HCT116 (cell line): Measurements from ENCODE around the gene GLA. TPM values are rescaled to one million over a fixed set of nuclear protein-coding genes. Genes with fewer than 3 reads are reported as not detected.

Source experiments
- ATAC-seq: fragments of 200-7000 bp; cut with Tn5 transposase; 2 replicates; pipeline ENCODE4 v1.9.1; 2020; ENCODE audit warnings: mild to moderate bottlenecking, moderate library complexity
- BruUV-seq: library from RNA; stranded (reverse); fragments of 400-500 nt; replicated peaks from 2 replicates; lab custom pipeline; 2021; lab: Mats Ljungman, UMichigan
- CTCF ChIA-PET: fragments of 300-600 bp; sonication (Branson Sonifier 250); formaldehyde crosslinking; loops from one replicate; lab custom pipeline; 2021; ENCODE audit warnings: antibody characterized with exemption; lab: Charles Lee
- POLR2A ChIA-PET: fragments of 300-600, 350-600 bp; sonication (Branson Sonifier 250); formaldehyde crosslinking; loops from one replicate; lab custom pipeline; 2021; ENCODE audit warnings: antibody characterized with exemption; lab: Charles Lee
- RAD21 ChIA-PET, 2 experiments: fragments of 300-600 bp; sonication (Branson Sonifier 250); formaldehyde crosslinking; loops; one replicate each; lab custom pipeline; 2023; ENCODE audit warnings: low total read pairs in 2 of 2; ENCODE audit not compliant: uncharacterized antibody in 2 of 2, unreplicated experiment in 2 of 2, low non-redundant PET in 1 of 2; lab: Charles Lee
- DNase-seq: peaks from one replicate; pipeline ENCODE4 v3.0.0-alpha.2; 2010; ENCODE audit warnings: low read depth, low spot score
- H2AFZ ChIP-seq: fragments of 200-600 bp; shearing (Covaris generic), sonication (generic); 2 replicates; pipeline ENCODE4 v1.6.1; 2017; ENCODE audit warnings: low read depth, mixed run types, mixed read lengths, antibody characterized with exemption, low read length; ENCODE audit not compliant: poor library complexity, severe bottlenecking
- H3K27ac ChIP-seq: 2 replicates; pipeline ENCODE4 v1.5.1; 2012; ENCODE audit warnings: low read depth, low read length
- H3K27me3 ChIP-seq: fragments of 200-600 bp; sonication (generic); 2 replicates; pipeline ENCODE4 v1.6.1; 2016; ENCODE audit warnings: mixed run types, low read length, mixed read lengths; ENCODE audit not compliant: insufficient read depth
- H3K36me3 ChIP-seq, 2 experiments: fragments of 200-500 bp in 1 of 2; fragments of 200-600 bp in 1 of 2; sonication (Bioruptor generic) in 1 of 2; sonication (generic) in 1 of 2; 2 replicates each; pipeline versions ENCODE4 v1.5.1 to v1.6.1; 2014 to 2016; ENCODE audit warnings: low read length in 2 of 2, inconsistent platforms in 1 of 2, mixed read lengths in 1 of 2, mixed run types in 1 of 2; ENCODE audit not compliant: insufficient read depth in 2 of 2, control insufficient read depth in 1 of 2
- H3K4me1 ChIP-seq, 2 experiments: fragments of 200-600 bp in 1 of 2; sonication (generic) in 1 of 2; 2 replicates each; pipeline versions ENCODE4 v1.5.1 to v1.6.1; 2012 to 2017; ENCODE audit warnings: low read length in 2 of 2, inconsistent platforms in 1 of 2, mild to moderate bottlenecking in 1 of 2, mixed read lengths in 1 of 2, mixed run types in 1 of 2, moderate library complexity in 1 of 2; ENCODE audit not compliant: insufficient read depth in 2 of 2, control insufficient read depth in 1 of 2
- H3K4me2 ChIP-seq: fragments of 200-600 bp; sonication (generic); 2 replicates; pipeline ENCODE4 v1.6.1; 2017; ENCODE audit warnings: mixed run types, low read length, mixed read lengths
- H3K4me3 ChIP-seq, 2 experiments: fragments of 200-600 bp in 1 of 2; sonication (generic) in 1 of 2; replicated peaks in 1 of 2; 2 replicates each; pipeline ENCODE4 v1.5.1; 2011 to 2016; ENCODE audit warnings: low read length in 2 of 2, control low read depth in 1 of 2, low read depth in 1 of 2, mild to moderate bottlenecking in 1 of 2, mixed read lengths in 1 of 2, mixed run types in 1 of 2
- H3K79me2 ChIP-seq: fragments of 200-600 bp; sonication (generic); 2 replicates; pipeline ENCODE4 v1.6.1; 2017; ENCODE audit warnings: mild to moderate bottlenecking, mixed run types, low read length, moderate library complexity, mixed read lengths; ENCODE audit not compliant: insufficient read depth
- H3K9ac ChIP-seq: fragments of 200-600 bp; sonication (generic); 2 replicates; pipeline ENCODE4 v1.6.1; 2016; ENCODE audit warnings: low read length, mixed read lengths
- H3K9me2 ChIP-seq: fragments of 200-600 bp; sonication (generic), shearing (Covaris generic); 2 replicates; pipeline ENCODE4 v1.6.1; 2017; ENCODE audit warnings: mixed run types, mild to moderate bottlenecking, moderate library complexity; ENCODE audit not compliant: insufficient read depth
- H3K9me3 ChIP-seq, 2 experiments: fragments of 200-500 bp in 1 of 2; fragments of 200-600 bp in 1 of 2; sonication (Bioruptor generic) in 1 of 2; sonication (generic) in 1 of 2; 2 replicates each; pipeline ENCODE4 v1.6.1; 2014 to 2017; ENCODE audit warnings: low read length in 2 of 2, mixed read lengths in 2 of 2, inconsistent platforms in 1 of 2, low read depth in 1 of 2, mild to moderate bottlenecking in 1 of 2, mixed run types in 1 of 2, moderate library complexity in 1 of 2; ENCODE audit not compliant: control insufficient read depth in 1 of 2, insufficient read depth in 1 of 2
- H4K20me1 ChIP-seq: fragments of 200-600 bp; sonication (generic), shearing (Covaris generic); 2 replicates; pipeline ENCODE4 v1.6.1; 2017; ENCODE audit warnings: mixed run types, mild to moderate bottlenecking, moderate library complexity; ENCODE audit not compliant: insufficient read depth
- CBX3 ChIP-seq: IDR thresholded peaks from 2 replicates; pipeline ENCODE4 v1.6.1; 2012; ENCODE audit warnings: low read depth
- CEBPB ChIP-seq: IDR thresholded peaks from 2 replicates; pipeline ENCODE4 v1.6.1; 2012; ENCODE audit warnings: low read depth
- ELF1 ChIP-seq: IDR thresholded peaks from 2 replicates; pipeline ENCODE4 v1.6.1; 2012; ENCODE audit warnings: low read depth, borderline replicate concordance
- EZH2 ChIP-seq: fragments of 200-600 bp; sonication (generic); IDR thresholded peaks from 2 replicates; pipeline ENCODE4 v1.6.1; 2017; ENCODE audit warnings: antibody characterized with exemption, mixed run types
- EZH2phosphoT487 ChIP-seq: fragments of 200-600 bp; IDR thresholded peaks from 2 replicates; pipeline ENCODE4 v1.6.1; 2018; ENCODE audit warnings: antibody characterized with exemption, borderline replicate concordance
- JUND ChIP-seq: IDR thresholded peaks from 2 replicates; pipeline ENCODE4 v1.6.1; 2012
- REST ChIP-seq: IDR thresholded peaks from 2 replicates; pipeline ENCODE4 v1.6.1; 2012; ENCODE audit warnings: low read depth
- ZBTB33 ChIP-seq: IDR thresholded peaks from 2 replicates; pipeline ENCODE4 v1.6.1; 2011; ENCODE audit warnings: mild to moderate bottlenecking, low read length, moderate library complexity; ENCODE audit not compliant: insufficient replicate concordance; ENCODE audit errors: extremely low read depth
- ZNF274 ChIP-seq: fragments of 200-500 bp; sonication (Bioruptor generic); IDR thresholded peaks from 2 replicates; pipeline ENCODE4 v1.6.1; 2014; ENCODE audit warnings: mild to moderate bottlenecking, low read depth, low read length, inconsistent platforms
- intact Hi-C: fragments of 100-400 bp; cut with micrococcal nuclease; formaldehyde crosslinking; loops from 2 replicates; pipeline ENCODE4 v1.10.0; 2022
- total RNA-seq: library from RNA; stranded (reverse); gene quantifications from one replicate; pipeline ENCODE4 v1.2.1, GENCODE V29; 2021; ENCODE audit not compliant: unreplicated experiment
- TF ChIP-seq, protein P1 (sequence below), 3 experiments: fragments of 200-600 bp in 1 of 3; sonication (generic) in 1 of 3; IDR thresholded peaks in 2 of 3; conservative IDR thresholded peaks in 1 of 3; 2 replicates each; pipeline ENCODE4 v1.5.1; 2012 to 2017; ENCODE audit warnings: low read depth in 2 of 3, low read length in 2 of 3, antibody characterized with exemption in 1 of 3, borderline replicate concordance in 1 of 3, control low read depth in 1 of 3, mild to moderate bottlenecking in 1 of 3, mixed read lengths in 1 of 3, mixed run types in 1 of 3, moderate library complexity in 1 of 3; ENCODE audit not compliant: insufficient read depth in 1 of 3
- TF ChIP-seq, protein P2 (sequence below): IDR thresholded peaks from 2 replicates; pipeline ENCODE4 v1.6.1; 2012

The GLA gene
- total RNA-seq, 1 experiment from 2014 or later: 40.8 TPM

- ATAC-seq (no peak), DNase-seq (no peak)
- no peaks in the 10 kb centered on the region for H3K9me3 ChIP-seq
- no peaks in the 10 kb centered on the region for H3K79me2 ChIP-seq
- ChIA-PET RAD21 (no interaction called here), POLR2A (no interaction called here), CTCF (no interaction called here)
- H3K9me2 ChIP-seq: no peaks in the 10 kb centered on the region
- H3K36me3 ChIP-seq: no peaks in the 10 kb centered on the region
- no peaks in the 10 kb centered on the region for H3K4me1 ChIP-seq
- H2AFZ ChIP-seq: no peak overlapping the region
- no peak overlapping the region for H3K27ac ChIP-seq
- intact Hi-C loops: no loop called here
- H3K4me2 ChIP-seq: no peak overlapping the region
- no peaks in the 10 kb centered on the region for H4K20me1 ChIP-seq
- H3K27me3 ChIP-seq: no peaks in the 10 kb centered on the region
- BruUV-seq: no TSS peak
- H3K4me3 ChIP-seq: no peak overlapping the region
- TF ChIP-seq ZNF274 (no peak), EZH2phosphoT487 (no peak), CEBPB (no peak), ZBTB33 (no peak), CBX3 (no peak), ELF1 (no peak), JUND (no peak), REST (no peak), EZH2 (no peak)
- TF ChIP-seq, protein P1, sequence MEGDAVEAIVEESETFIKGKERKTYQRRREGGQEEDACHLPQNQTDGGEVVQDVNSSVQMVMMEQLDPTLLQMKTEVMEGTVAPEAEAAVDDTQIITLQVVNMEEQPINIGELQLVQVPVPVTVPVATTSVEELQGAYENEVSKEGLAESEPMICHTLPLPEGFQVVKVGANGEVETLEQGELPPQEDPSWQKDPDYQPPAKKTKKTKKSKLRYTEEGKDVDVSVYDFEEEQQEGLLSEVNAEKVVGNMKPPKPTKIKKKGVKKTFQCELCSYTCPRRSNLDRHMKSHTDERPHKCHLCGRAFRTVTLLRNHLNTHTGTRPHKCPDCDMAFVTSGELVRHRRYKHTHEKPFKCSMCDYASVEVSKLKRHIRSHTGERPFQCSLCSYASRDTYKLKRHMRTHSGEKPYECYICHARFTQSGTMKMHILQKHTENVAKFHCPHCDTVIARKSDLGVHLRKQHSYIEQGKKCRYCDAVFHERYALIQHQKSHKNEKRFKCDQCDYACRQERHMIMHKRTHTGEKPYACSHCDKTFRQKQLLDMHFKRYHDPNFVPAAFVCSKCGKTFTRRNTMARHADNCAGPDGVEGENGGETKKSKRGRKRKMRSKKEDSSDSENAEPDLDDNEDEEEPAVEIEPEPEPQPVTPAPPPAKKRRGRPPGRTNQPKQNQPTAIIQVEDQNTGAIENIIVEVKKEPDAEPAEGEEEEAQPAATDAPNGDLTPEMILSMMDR (IDR thresholded peaks at IDR 0.05 in 2 of 3, conservative IDR thresholded peaks at IDR 0.05 in 1 of 3; ENCODE audit: borderline replicate concordance in 1 of 3, insufficient read depth in 1 of 3, low read depth in 2 of 3, low read length in 2 of 3): no peak
- TF ChIP-seq, protein P2, sequence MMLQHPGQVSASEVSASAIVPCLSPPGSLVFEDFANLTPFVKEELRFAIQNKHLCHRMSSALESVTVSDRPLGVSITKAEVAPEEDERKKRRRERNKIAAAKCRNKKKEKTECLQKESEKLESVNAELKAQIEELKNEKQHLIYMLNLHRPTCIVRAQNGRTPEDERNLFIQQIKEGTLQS: no peak
- no peak overlapping the region for H3K9ac ChIP-seq
Measured at GRCh38 chrX:101429934-101430333, 22.2 kb upstream of the GLA start.
